Stimulated activated CD8-positive, alpha-beta memory T cell treated with anti-CD3 and anti-CD28 coated beads, Interleukin-12 subunit alpha, Interleukin-12 subunit beta, amount 100 ng/mL, for 24 hours (primary cell): Measurements from ENCODE around the gene GANAB.
"Not testable (repeated sequence)": the region's sequence is repeated elsewhere in the genome, so short reads cannot be mapped to it uniquely, and the experiment has no call there.

ENCODE experiments used
- DNase-seq: peaks from one replicate; pipeline ENCODE4 v3.0.0-alpha.2; 2020; ENCODE audit errors: extremely low read depth

The GANAB gene

GRCh38 chr11:62621567-62622470 lies 24.6 kb downstream of the GANAB start, which contains the start of gene B3GAT3:
B3GAT3 (minus strand) TSS chr11:62621986; CDS start chr11:62621947, 39 bp downstream.
- peak; percentile 88 for DNase-seq

- no peak for DNase-seq
Measured at GRCh38 chr11:62621027-62621566, 25.3 kb downstream of the GANAB start.

- not testable (repeated sequence) for DNase-seq
Measured at GRCh38 chr11:62616957-62617356, 29.5 kb downstream of the GANAB start.

- DNase-seq, result no peak
Measured at GRCh38 chr11:62615521-62615920, 30.9 kb downstream of the GANAB start.

GRCh38 chr11:62614275-62614674 lies 32.1 kb downstream of the GANAB start:
- DNase-seq, result no peak

- no peak for DNase-seq
Measured at GRCh38 chr11:62613291-62613778, 33.1 kb downstream of the GANAB start.

GRCh38 chr11:62612366-62613290 lies 33.8 kb downstream of the GANAB start, which contains the start of the genes EML3 and ROM1:
EML3 (minus strand) TSS chr11:62612775; CDS start chr11:62612457, 318 bp downstream.
ROM1 (plus strand) TSS chr11:62613257; CDS start chr11:62613282, 25 bp downstream.
- DNase-seq, result peak; percentile 65

- DNase-seq, result no peak
Measured at GRCh38 chr11:62611705-62612365, 34.6 kb downstream of the GANAB start.

GRCh38 chr11:62610814-62611704 lies 35.4 kb downstream of the GANAB start:
- DNase-seq, result no peak

- no peak for DNase-seq
Measured at GRCh38 chr11:62610403-62610802, 36.0 kb downstream of the GANAB start.

GRCh38 chr11:62608776-62609175 lies 37.6 kb downstream of the GANAB start:
- no peak for DNase-seq

GRCh38 chr11:62607714-62608113 lies 38.7 kb downstream of the GANAB start:
- DNase-seq, result no peak

- DNase-seq, result no peak
Measured at GRCh38 chr11:62605902-62606301, 40.5 kb downstream of the GANAB start.

GRCh38 chr11:62605467-62605866 lies 40.9 kb downstream of the GANAB start:
- no peak for DNase-seq

- no peak for DNase-seq
Measured at GRCh38 chr11:62604460-62605120, 41.8 kb downstream of the GANAB start.

GRCh38 chr11:62603776-62604299 lies 42.6 kb downstream of the GANAB start:
- DNase-seq, result no peak

- DNase-seq, result no peak
Measured at GRCh38 chr11:62603072-62603408, 43.4 kb downstream of the GANAB start.

GRCh38 chr11:62602141-62603071 lies 44.0 kb downstream of the GANAB start:
- no peak for DNase-seq
